ENCODE results near the gene NUMBL.

The NUMBL gene

DNA sequence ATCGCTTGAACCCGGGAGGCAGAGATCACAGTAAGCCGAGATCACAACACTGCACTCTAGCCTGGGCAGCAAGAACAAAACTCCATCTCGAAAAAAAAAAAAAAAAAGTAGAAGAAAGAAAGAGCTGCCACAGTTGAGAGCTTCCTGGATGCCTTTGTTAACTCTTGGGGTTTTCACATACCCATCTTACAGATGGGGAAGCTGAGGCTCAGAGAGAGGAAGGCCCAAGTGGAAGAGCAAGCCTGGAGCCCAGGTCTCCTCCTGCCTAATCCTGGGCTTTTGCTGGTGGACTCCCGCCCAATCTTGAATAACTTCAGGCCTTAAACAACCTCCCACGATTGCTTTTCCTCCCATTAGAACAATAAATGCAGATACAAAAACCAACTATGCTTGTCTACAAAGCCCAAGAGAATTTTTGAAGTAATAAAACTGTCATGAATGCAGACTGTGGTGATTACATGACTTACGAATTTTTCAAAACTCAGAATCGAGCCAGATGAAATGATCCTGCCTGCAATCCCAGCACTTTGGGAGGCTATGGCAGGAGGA lies 47.6 kb downstream of the NUMBL start:
- H2BK5ac ChIP-seq (ENCODE audit: low read depth, low read length, poor library complexity, severe bottlenecking) = no peak overlapping the region
- no peaks in the 10 kb centered on the region for H3K9me3 ChIP-seq (ENCODE audit: control insufficient read depth, low read length)
- no peak overlapping the region for H4K8ac ChIP-seq (ENCODE audit: low read length)
- peak overlapping the region; percentile 89 for H2BK15ac ChIP-seq (ENCODE audit: low read depth, poor library complexity, severe bottlenecking)
- H3K23ac ChIP-seq (ENCODE audit: low read length in 2 of 2) = no peak overlapping the region
- peaks cover 0 to 9% of the 10 kb centered on the region in 2 experiments for H3K27me3 ChIP-seq (ENCODE audit: control insufficient read depth in 1 of 2, insufficient read depth in 1 of 2, low read length in 2 of 2)
- no peak overlapping the region for H2AFZ ChIP-seq (ENCODE audit: low read depth, low read length)
- DNase-seq = no peak
- H3K27ac ChIP-seq (ENCODE audit: low read length, poor library complexity, severe bottlenecking) = no peak overlapping the region
- no peak overlapping the region for H3K9ac ChIP-seq (ENCODE audit: low read length)
- H2BK12ac ChIP-seq (ENCODE audit: low read length in 2 of 2) = peak overlapping the region; percentile 39 to 87
- no peak overlapping the region for H2AK5ac ChIP-seq (ENCODE audit: low read length, severe bottlenecking)
- no peak overlapping the region for H3K4me3 ChIP-seq (ENCODE audit: insufficient read depth in 1 of 2, low read depth in 1 of 2, low read length in 2 of 2)
- no peaks in the 10 kb centered on the region for H3K36me3 ChIP-seq (ENCODE audit: control insufficient read depth in 1 of 2, insufficient read depth in 2 of 2, low read depth in 1 of 2, low read length in 2 of 2)
- peak overlapping the region in 1 of 2 experiments; percentile 77 for H3K14ac ChIP-seq (ENCODE audit: low read length in 2 of 2)
- 72% methylated on average over 6 of the region's 8 CpGs for WGBS
- peaks cover 14% of the 10 kb centered on the region for H3K4me1 ChIP-seq (ENCODE audit: control insufficient read depth, insufficient read depth, low read depth, low read length)
- peak overlapping the region; percentile 34 to 79 for H3K18ac ChIP-seq (ENCODE audit: low read depth in 1 of 2, low read length in 2 of 2)
- H3K4me2 ChIP-seq (ENCODE audit: low read length, poor library complexity, severe bottlenecking) = no peak overlapping the region
- H2BK120ac ChIP-seq (ENCODE audit: low read depth, low read length) = peak overlapping the region; percentile 27
- H4K91ac ChIP-seq (ENCODE audit: low read length) = peak overlapping the region; percentile 83
- peak overlapping the region in 1 of 2 experiments; percentile 83 for H3K4ac ChIP-seq (ENCODE audit: low read depth in 1 of 2, low read length in 2 of 2)
- H3K79me1 ChIP-seq (replicated peaks; ENCODE audit: low read length, poor library complexity, severe bottlenecking) = no peaks in the 10 kb centered on the region

DNA sequence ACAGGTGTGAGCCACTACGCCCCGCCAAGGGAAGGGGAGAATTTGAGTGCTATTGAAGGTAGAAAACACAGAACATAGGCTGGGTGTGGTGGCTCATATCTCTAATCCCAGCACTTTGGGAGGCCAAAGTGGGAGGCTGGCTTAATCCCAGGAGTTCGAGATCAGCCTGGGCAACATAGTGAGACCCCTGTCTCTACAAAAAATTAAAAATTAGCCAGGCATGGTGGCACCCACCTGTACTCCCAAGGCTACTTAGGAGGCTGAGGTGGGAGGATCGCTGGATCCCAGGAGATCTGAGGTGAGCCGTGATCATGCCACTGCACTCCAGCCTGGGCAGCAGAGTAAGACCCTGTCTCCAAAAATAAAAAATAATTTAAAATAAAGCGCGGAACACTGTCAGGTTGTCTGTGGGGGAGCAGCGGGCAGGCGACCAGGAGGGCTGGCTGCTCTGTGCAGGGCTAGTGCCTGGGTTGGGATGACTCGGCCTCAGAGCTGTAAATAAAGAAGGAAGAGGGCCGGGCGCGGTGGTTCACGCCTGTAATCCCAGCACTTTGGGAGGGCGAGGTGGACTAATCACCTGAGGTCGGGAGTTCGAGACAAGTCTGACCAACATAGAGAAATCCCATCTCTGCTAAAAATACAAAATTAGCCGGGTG lies 48.3 kb downstream of the NUMBL start:
- WGBS = 90% methylated on average over 15 of the region's 18 CpGs
- DNase-seq = no peak
- H2BK120ac ChIP-seq (ENCODE audit: low read depth, low read length) = peak overlapping the region; percentile 61

DNA sequence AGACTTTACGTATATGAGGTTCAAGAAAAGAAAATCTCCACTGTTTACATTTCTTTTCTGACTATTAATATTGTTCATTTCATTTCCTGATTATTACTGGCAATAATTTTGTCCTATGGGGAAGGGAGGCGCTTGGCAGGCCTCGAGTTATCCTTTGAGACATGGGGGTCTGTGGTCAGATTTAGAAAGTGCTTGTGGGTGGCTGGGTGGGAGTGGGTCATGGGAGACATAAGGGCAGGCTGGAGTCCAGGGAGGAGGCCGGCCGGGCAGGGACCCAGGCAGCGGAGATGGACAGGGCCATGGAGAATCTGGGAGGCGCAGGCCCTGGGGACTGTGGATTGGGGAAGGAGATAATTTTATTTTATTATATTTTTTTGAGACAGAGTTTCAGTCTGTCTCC lies 49.2 kb downstream of the NUMBL start:
- H3K79me1 ChIP-seq (replicated peaks; ENCODE audit: low read length, poor library complexity, severe bottlenecking) = no peaks in the 10 kb centered on the region
- peak overlapping the region; percentile 92 for H4K91ac ChIP-seq (ENCODE audit: low read length)
- peak overlapping the region; percentile 89 for H2BK15ac ChIP-seq (ENCODE audit: low read depth, poor library complexity, severe bottlenecking)
- H3K9me3 ChIP-seq (ENCODE audit: control insufficient read depth, low read length) = no peaks in the 10 kb centered on the region
- H3K27me3 ChIP-seq (ENCODE audit: control insufficient read depth in 1 of 2, insufficient read depth in 1 of 2, low read length in 2 of 2) = peaks cover 0 to 9% of the 10 kb centered on the region in 2 experiments
- H3K18ac ChIP-seq (ENCODE audit: low read depth in 1 of 2, low read length in 2 of 2) = peak overlapping the region; percentile 25 to 93
- no peak overlapping the region for H3K4me3 ChIP-seq (ENCODE audit: insufficient read depth in 1 of 2, low read depth in 1 of 2, low read length in 2 of 2)
- H3K36me3 ChIP-seq (ENCODE audit: control insufficient read depth in 1 of 2, insufficient read depth in 2 of 2, low read depth in 1 of 2, low read length in 2 of 2) = no peaks in the 10 kb centered on the region
- H2BK120ac ChIP-seq (ENCODE audit: low read depth, low read length) = no peak overlapping the region
- 88% methylated on average over 6 of the region's 7 CpGs for WGBS
- peaks cover 10% of the 10 kb centered on the region for H3K4me1 ChIP-seq (ENCODE audit: control insufficient read depth, insufficient read depth, low read depth, low read length)
- peak overlapping the region; percentile 20 for H2AK5ac ChIP-seq (ENCODE audit: low read length, severe bottlenecking)
- H2BK5ac ChIP-seq (ENCODE audit: low read depth, low read length, poor library complexity, severe bottlenecking) = no peak overlapping the region
- DNase-seq = no peak
- H3K4me2 ChIP-seq (ENCODE audit: low read length, poor library complexity, severe bottlenecking) = no peak overlapping the region
- no peak overlapping the region for H2AFZ ChIP-seq (ENCODE audit: low read depth, low read length)
- peak overlapping the region; percentile 73 to 94 for H2BK12ac ChIP-seq (ENCODE audit: low read length in 2 of 2)
- H3K27ac ChIP-seq (ENCODE audit: low read length, poor library complexity, severe bottlenecking) = no peak overlapping the region
- peak overlapping the region in 1 of 2 experiments; percentile 45 for H3K4ac ChIP-seq (ENCODE audit: low read depth in 1 of 2, low read length in 2 of 2)
- no peak overlapping the region for H3K14ac ChIP-seq (ENCODE audit: low read length in 2 of 2)
- H3K9ac ChIP-seq (ENCODE audit: low read length) = no peak overlapping the region
- no peak overlapping the region for H3K23ac ChIP-seq (ENCODE audit: low read length in 2 of 2)
- peak overlapping the region; percentile 95 for H4K8ac ChIP-seq (ENCODE audit: low read length)

More for the DNA sequence above, 48.3 kb downstream of the NUMBL start:
- peak overlapping the region in 1 of 2 experiments; percentile 95 for H3K4ac ChIP-seq (ENCODE audit: low read depth in 1 of 2, low read length in 2 of 2)
- H3K9me3 ChIP-seq (ENCODE audit: control insufficient read depth, low read length) = no peaks in the 10 kb centered on the region
- no peak overlapping the region for H3K27ac ChIP-seq (ENCODE audit: low read length, poor library complexity, severe bottlenecking)
- no peak overlapping the region for H3K14ac ChIP-seq (ENCODE audit: low read length in 2 of 2)
- H2BK5ac ChIP-seq (ENCODE audit: low read depth, low read length, poor library complexity, severe bottlenecking) = no peak overlapping the region
- H3K4me2 ChIP-seq (ENCODE audit: low read length, poor library complexity, severe bottlenecking) = no peak overlapping the region
- H2AK5ac ChIP-seq (ENCODE audit: low read length, severe bottlenecking) = no peak overlapping the region
- H3K36me3 ChIP-seq (ENCODE audit: control insufficient read depth in 1 of 2, insufficient read depth in 2 of 2, low read depth in 1 of 2, low read length in 2 of 2) = no peaks in the 10 kb centered on the region
- H3K18ac ChIP-seq (ENCODE audit: low read depth in 1 of 2, low read length in 2 of 2) = peak overlapping the region in 1 of 2 experiments; percentile 34
- H3K4me3 ChIP-seq (ENCODE audit: insufficient read depth in 1 of 2, low read depth in 1 of 2, low read length in 2 of 2) = no peak overlapping the region
- no peak overlapping the region for H2BK15ac ChIP-seq (ENCODE audit: low read depth, poor library complexity, severe bottlenecking)
- H3K79me1 ChIP-seq (replicated peaks; ENCODE audit: low read length, poor library complexity, severe bottlenecking) = no peaks in the 10 kb centered on the region
- H3K27me3 ChIP-seq (ENCODE audit: control insufficient read depth in 1 of 2, insufficient read depth in 1 of 2, low read length in 2 of 2) = peaks cover 0 to 9% of the 10 kb centered on the region in 2 experiments
- H4K91ac ChIP-seq (ENCODE audit: low read length) = peak overlapping the region; percentile 27
- no peak overlapping the region for H4K8ac ChIP-seq (ENCODE audit: low read length)
- no peak overlapping the region for H3K9ac ChIP-seq (ENCODE audit: low read length)
- H3K4me1 ChIP-seq (ENCODE audit: control insufficient read depth, insufficient read depth, low read depth, low read length) = peaks cover 14% of the 10 kb centered on the region
- peak overlapping the region; percentile 18 to 77 for H2BK12ac ChIP-seq (ENCODE audit: low read length in 2 of 2)
- no peak overlapping the region for H3K23ac ChIP-seq (ENCODE audit: low read length in 2 of 2)
- no peak overlapping the region for H2AFZ ChIP-seq (ENCODE audit: low read depth, low read length)

DNA sequence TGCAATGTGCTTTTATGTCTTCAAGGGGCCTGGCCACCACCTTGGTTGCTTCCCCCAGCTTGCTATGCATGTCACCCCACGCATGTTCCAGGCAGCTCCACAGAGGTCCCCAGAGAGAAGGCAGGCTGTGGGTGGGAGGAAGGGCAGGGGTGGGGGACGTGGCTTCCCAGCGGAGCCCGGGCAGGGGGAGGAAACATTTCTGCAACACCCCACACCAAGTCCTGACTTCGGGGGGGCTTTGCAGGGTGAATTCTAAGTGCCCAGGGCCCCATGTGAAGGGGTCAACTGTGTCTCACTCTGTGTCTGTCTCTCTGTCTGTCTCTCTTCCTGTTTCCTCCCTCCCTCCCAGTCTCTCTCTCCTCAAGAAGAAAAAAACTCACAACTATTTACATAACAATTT lies 49.7 kb downstream of the NUMBL start:
- Histone ChIP-seq H3K18ac (ENCODE audit: low read depth in 1 of 2, low read length in 2 of 2) (peak overlapping the region; percentile 44 to 92), H3K36me3 (ENCODE audit: control insufficient read depth in 1 of 2, insufficient read depth in 2 of 2, low read depth in 1 of 2, low read length in 2 of 2) (no peaks in the 10 kb centered on the region), H2BK12ac (ENCODE audit: low read length in 2 of 2) (peak overlapping the region in 1 of 2 experiments; percentile 82), H3K9me3 (ENCODE audit: control insufficient read depth, low read length) (no peaks in the 10 kb centered on the region), H2AFZ (ENCODE audit: low read depth, low read length) (no peak overlapping the region), H4K91ac (ENCODE audit: low read length) (peak overlapping the region; percentile 96), H2AK5ac (ENCODE audit: low read length, severe bottlenecking) (no peak overlapping the region), H3K23ac (ENCODE audit: low read length in 2 of 2) (no peak overlapping the region), H2BK5ac (ENCODE audit: low read depth, low read length, poor library complexity, severe bottlenecking) (no peak overlapping the region), H3K14ac (ENCODE audit: low read length in 2 of 2) (no peak overlapping the region), H3K79me1 (replicated peaks; ENCODE audit: low read length, poor library complexity, severe bottlenecking) (no peaks in the 10 kb centered on the region), H3K27me3 (ENCODE audit: control insufficient read depth in 1 of 2, insufficient read depth in 1 of 2, low read length in 2 of 2) (peaks cover 0 to 13% of the 10 kb centered on the region in 2 experiments), H3K4me1 (ENCODE audit: control insufficient read depth, insufficient read depth, low read depth, low read length) (peaks cover 9% of the 10 kb centered on the region), H2BK120ac (ENCODE audit: low read depth, low read length) (peak overlapping the region; percentile 95), H3K9ac (ENCODE audit: low read length) (no peak overlapping the region), H3K27ac (ENCODE audit: low read length, poor library complexity, severe bottlenecking) (no peak overlapping the region), H2BK15ac (ENCODE audit: low read depth, poor library complexity, severe bottlenecking) (peak overlapping the region; percentile 82), H3K4me3 (ENCODE audit: insufficient read depth in 1 of 2, low read depth in 1 of 2, low read length in 2 of 2) (peak overlapping the region in 1 of 2 experiments; percentile 18), H4K8ac (ENCODE audit: low read length) (peak overlapping the region; percentile 94), H3K4ac (ENCODE audit: low read depth in 1 of 2, low read length in 2 of 2) (peak overlapping the region; percentile 81 to 89), H3K4me2 (ENCODE audit: low read length, poor library complexity, severe bottlenecking) (no peak overlapping the region)
- peak; percentile 42 for DNase-seq
- 25% methylated on average over 3 of the region's 5 CpGs for WGBS

All from mesenchymal stem cell (in vitro differentiated cells and primary cell).